HG03196 (cell line): ENCODE data around the gene KCND2.
"Not testable (repeated sequence)": the region's sequence is repeated elsewhere in the genome, so short reads cannot be mapped to it uniquely, and the experiment has no call there.

Experiments
- ATAC-seq: cut with Tn5 transposase; IDR thresholded peaks from one replicate; pipeline ENCODE4 v1.9.1; 2021; ENCODE audit not compliant: unreplicated experiment

KCND2 gene

DNA sequence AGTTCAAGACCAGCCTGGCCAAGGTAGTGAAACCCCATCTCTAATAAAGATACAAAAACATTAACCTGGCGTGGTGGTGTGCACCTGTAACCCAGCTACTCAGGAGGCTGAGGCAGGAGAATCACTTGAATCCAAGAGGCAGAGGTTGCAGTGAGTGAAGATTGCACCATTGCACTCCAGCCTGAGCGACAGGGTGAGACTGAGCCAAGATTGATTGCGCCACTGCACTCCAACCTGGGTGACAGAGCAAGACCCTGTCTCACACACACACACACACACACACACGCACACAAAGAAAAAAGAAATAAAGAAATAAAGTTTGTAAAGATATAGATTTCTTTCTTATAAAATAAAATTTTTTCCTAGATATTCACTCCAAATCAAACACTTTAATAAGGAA lies 305.7 kb downstream of the KCND2 start:
- ATAC-seq = not testable (repeated sequence)

DNA sequence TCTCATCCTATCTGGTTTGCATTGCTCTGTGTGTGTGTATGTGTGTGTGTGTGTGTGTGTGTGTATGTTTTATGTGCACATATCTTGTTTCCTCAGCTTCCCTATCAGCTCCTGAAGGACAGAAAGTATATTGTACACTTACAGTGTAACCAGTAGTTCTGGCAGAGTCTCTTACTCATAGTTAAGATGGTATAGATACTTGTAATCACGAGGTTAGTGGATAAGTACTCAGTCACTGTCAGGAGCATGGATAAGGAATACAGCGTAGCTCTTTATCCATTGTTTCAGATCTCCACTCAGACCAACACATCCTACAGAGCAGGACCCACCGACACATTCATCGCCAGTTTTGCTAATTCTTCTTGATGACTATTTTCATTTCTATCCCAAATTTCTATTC lies 309.9 kb downstream of the KCND2 start:
- ATAC-seq = no peak

DNA sequence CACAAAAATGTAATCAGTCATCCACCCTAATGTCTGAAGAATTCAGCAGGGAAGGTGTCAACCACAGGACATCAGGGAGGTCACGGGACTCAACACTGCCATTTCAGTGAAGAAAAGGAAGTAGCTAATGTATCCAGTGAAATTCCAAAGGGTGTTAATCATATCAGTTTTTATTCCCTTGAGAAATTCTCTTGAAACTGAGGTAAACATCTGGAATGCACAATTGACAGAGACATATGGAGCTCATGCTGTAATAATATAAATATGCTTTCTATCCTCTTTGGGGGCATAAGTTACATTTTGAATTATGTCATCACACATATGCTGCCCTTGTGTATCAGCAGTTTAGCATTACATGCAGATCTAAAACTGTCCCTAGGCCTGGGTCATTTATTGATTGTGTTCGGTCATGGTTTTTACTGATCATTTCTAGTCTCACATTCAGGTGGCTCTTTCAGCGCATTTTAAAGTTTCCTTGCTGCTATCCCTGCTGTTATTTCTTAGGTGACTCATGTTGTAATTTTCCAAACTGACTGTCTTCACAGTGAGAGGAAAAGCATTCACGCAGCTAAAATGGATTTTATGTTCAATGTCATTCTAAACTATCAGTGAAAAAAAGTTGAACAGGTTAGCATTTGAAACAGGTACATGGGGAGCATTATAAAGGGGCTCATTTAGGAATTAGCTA lies 311.1 kb downstream of the KCND2 start:
- ATAC-seq = no peak

DNA sequence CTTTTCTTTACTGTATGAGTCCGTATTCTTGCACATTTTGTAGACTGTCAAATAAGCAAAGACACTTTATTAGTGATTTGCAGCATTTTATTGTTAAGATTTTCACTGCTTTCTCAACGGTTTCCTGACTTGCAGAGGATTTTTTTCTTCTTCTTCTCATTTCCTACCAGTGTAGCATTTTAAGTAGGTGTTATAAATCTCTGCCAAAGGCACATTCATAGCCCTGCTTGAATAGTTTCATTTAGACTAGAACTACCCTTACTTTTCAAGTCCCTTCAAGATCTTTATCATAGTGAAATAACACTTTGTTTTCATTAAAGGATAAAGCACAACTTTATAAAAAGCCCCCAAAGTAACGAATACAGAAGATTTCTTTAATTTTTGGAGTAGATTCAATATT lies 313.6 kb downstream of the KCND2 start:
- no peak for ATAC-seq

DNA sequence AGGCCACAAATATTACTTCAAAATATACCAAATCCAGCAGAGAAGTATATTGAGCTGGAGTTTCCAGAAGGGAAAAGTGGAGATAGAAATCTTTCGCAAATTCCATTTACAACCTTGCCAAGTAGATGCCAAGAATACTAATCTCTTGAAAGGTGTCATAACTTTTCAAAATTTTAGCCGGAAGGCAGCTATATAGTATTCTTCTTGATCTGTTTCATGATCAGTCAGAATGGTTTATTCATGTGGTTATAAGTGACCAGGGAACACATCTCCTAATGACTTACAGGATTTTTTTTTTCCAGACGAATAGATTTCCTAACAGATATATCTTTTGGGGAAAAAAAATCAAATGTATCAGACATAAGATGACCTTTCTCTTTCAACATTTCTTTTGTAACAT lies 314.3 kb downstream of the KCND2 start:
- no peak for ATAC-seq

DNA sequence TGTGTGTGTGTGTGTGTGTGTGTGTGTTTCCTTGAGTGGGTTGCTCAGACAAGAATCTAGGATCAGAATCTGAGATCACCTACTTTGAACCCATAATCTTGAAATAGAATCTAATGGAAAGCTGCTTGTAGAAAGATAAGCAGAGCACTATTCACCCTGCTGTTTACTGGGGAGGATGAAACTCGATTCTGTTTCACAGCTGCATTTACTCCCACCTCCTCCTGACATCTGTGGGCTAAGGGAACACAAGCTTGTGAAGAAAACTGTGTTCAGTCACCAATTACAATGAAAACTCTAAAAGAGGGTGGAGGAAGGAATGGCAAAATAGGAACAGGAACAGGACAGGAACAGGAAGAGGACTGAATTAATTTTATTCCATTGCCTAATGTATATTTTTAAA lies 315.4 kb downstream of the KCND2 start:
- no peak for ATAC-seq

DNA sequence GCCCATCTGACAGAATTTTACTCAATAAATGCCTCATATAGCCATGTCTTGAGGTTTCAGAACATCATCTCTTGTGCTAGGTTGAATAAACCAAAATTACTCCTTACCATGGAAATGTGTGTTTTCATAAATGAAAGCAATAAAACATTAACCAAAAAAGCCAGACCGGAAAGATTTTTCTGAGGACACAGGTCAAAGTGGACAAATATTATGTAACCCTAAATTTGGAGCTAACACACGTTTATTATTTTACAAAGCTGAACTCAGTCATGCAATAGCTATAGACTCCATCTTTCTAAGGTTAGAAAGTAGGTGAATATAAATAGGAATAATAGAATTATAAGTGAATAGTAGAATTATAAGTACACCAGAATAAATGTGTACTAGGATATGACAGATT lies 315.9 kb downstream of the KCND2 start:
- ATAC-seq = no peak

DNA sequence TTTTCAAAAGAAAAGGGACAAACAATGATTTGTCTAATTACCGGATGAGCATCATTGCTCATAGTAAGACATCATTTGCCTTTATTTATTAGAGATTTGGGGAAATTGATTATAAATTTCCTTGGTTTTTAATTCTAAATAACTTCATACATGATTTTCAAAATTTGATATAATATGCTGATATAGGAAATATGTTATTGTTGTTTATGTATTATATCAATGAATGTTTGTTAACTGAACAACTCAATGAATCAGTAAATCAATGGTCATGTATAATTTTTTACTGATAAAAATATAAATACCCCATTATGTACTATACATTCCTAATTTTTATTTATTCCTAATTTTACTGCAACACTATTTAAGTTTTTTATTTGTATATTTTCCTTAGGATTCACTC lies 327.6 kb downstream of the KCND2 start:
- no peak for ATAC-seq

DNA sequence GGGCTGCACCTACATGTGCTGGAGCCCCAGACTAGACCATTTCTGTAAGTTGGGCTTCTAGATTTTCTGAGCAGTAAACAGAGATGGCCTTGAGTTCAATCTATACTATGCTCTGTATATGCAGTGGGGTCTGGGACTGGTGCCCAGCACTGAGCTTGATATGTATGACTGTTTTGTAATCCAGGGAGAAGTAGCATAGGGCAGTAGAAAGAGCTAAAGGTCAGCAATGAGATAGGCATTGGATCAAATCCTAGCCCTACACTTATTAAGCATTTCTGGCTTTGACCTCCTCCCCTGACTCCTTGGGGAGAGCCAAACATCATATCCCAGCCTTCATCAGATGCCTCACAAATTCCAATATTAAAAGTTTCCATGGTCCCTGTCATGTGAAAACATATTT lies 330.4 kb downstream of the KCND2 start:
- ATAC-seq = no peak

DNA sequence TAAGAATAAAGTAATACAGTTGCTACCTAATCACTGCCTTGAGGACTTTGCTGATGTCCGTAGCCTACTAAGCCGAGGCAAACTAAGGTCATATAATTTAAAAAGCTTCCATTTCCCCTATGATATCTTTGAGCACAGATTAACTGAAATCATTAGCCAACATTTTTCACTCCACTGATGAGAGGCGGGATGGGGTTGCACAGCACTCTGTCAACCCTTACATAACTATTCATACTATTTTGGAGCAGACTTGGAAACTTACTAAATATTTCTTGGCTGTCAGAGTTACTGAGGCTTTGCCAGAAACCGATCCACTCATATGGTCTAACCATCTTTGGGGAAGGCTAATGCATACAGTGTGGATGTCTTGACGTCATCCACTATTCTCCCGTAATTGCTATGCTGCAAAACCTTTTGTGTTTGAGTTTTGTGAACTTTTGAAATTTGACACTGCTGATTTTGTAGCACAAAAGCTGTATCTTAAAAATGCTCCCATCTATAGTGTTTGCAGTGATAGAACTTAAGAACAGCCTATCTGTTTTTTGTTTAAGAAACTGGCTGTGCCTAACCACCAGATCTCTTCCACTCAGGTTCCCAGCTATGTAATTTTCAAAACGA lies 336.3 kb downstream of the KCND2 start:
- no peak for ATAC-seq

DNA sequence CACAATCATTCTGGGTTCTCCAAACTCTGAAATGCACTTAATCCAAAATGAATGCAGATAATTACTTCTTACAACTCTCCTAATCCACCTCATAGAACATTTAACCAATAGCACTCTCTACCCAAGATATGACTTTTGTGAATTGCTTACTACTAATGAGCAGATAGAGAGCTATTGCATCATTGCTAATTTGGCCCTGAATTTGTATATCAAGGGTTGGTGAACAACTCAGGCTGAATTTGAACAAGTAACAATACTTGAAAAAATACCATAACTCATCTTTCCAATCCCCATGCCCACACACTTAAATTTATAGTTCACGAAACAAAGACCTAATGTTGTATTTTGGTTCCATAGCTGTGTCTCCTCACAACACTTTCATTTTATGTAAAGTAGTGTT lies 339.0 kb downstream of the KCND2 start:
- no peak for ATAC-seq

DNA sequence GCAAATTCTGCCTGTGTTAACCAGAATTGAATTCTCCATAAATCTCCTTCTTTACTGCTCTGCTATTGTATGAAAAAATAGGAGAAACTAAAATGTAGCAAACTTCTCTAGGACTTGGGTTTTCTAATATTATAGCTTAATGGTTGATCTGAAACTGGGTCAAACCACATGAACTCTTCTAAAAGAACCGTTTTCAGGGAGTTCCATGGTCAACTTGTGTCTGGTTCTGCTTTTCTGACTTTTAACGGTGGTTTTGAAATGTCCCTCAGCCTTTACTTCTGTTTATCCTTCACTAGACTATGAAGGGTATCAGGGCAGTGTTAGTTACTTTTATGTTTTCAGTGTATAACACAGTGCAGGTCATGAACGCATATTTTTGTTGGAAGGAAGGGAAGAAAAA lies 342.7 kb downstream of the KCND2 start:
- no peak for ATAC-seq

DNA sequence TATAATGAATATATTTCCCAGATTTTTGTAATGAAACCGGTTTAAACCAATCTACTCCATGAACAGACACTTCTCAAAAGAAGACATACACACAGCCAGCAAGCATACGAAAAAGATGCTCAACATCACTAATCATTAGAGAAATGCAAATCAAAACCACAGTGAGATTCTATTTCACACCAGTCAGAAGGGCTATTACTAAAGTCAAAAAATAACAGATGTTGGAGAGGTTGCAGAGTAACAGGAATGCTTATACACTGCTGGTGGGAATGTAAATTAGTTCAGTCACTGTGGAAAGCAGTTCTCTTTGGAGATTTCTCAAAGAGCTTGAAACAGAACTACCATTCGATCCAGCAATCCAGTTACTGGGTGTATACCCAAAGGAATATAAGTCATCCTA lies 344.3 kb downstream of the KCND2 start:
- no peak for ATAC-seq

DNA sequence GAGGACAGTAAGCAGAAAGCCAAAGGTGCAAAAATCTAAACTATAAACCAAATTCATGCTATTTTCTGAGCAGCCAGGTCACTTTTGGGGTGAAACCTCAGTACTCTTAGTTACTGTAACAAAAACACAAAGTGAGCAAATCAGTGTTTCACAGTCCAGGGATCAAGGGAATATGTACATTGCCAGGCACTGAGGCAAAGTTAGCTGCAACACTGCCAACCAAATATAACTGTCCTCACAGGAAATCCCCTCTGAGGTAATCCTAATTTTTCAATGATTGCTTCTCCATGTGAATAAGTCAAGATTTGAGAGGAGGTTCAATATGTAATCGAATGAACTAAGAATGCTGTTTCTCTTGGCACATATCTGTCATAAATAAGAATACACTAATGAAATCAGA lies 355.3 kb downstream of the KCND2 start:
- ATAC-seq = no peak

DNA sequence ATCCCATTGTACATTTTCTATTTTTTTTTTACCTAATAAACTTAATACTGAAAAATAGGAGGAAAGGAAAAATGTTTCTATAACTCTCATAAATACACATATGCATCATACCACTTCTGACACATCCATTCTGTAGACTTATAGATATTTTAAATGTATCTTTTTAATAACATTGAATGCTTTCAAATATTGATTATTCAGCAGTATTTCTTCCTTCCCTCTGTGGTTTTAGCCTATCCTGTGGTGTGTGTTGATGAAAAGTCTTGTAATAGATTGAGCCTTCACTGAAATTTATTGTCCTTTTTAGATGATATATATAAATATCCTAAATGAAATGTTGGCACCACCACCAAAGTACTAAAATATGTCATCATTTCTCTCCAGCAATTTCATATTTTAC lies 366.9 kb downstream of the KCND2 start:
- no peak for ATAC-seq

DNA sequence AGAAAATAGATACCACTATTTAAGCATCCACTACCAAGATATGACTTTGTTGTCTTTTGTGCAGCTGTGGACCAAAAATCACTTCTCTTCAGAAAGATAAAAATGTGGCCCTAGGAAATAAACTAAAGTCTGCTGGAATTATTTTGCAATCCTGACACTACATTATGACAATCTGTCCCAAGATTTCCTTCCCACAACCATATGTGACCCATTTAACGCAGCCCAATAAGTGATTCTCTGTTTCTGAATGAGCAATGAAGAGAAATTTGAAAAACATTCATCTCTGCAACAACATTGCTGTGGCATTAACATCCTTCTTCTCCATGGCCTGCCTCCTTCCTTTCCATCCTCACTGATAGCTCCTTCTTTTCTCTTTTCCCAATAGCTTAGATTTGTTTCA lies 373.0 kb downstream of the KCND2 start:
- ATAC-seq = no peak

DNA sequence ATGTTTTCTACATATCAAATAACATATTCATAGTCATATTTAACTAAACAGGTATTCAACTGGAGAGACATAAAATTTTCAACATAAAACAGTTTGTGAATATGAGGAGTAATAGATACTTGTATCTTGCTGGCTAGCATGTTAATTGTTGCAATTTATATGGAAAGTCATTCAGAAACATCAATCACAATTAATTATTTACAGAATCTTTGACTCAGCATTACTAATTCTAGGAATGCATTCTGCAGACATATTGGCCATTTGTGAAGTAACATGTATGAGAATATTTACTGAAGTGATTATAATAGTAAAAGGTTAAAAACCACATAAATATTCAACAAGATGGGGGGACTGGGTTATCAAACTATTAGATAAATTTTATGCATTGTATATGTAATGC lies 381.3 kb downstream of the KCND2 start:
- no peak for ATAC-seq

DNA sequence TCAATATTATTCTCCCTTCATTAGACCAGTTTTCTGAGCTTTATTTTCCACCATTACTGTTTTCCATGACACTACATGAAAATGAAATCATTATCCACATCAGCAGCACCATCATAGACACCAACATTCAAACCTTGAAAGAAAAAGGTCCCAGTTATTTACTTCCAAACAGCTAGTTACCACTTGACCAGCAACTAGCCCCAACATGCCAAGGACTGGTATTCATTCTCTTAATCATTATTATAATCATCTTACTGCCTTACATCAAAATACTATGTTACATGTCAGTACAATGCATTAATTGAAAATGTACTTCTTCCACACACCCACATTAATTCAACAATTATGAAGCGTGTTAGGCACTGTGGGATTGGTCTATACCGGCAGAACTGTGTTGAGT lies 385.5 kb downstream of the KCND2 start:
- ATAC-seq = no peak

DNA sequence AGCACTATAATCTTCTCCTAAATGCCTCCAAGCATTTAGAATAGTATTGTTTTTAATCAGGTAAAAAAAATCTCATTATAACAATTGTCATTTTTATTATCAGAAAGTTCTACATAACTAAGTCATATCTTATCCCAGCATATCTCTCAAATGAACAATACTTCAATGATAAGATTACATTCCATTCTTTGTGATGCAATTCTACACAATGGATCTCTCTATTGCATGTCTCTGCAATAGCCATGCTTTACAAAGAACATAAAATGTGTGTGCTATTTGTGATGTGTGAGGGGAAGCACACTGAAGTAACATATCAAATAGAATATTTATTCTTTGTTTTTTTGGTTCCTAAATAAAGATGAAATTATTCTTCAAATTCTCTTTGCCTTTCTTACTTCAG lies 389.3 kb downstream of the KCND2 start:
- ATAC-seq = no peak

DNA sequence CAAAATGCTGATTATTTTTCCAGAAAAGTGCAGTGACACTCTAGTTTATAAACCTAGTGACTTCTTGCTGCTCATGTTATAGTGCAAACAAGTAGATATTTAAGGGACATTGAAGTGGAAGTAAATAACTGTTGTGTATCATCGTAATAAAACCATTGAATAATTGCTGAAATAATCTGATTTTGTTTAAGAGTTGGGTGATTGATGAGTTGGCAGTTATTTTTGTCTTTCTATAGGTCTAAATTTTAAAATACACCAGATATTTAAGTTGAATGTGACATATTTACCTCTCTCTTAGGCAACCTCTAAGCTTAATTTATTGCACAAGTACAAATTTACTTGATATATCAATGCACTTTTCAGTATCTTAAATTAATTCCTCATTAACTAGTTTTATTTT lies 392.1 kb downstream of the KCND2 start:
- ATAC-seq = no peak

DNA sequence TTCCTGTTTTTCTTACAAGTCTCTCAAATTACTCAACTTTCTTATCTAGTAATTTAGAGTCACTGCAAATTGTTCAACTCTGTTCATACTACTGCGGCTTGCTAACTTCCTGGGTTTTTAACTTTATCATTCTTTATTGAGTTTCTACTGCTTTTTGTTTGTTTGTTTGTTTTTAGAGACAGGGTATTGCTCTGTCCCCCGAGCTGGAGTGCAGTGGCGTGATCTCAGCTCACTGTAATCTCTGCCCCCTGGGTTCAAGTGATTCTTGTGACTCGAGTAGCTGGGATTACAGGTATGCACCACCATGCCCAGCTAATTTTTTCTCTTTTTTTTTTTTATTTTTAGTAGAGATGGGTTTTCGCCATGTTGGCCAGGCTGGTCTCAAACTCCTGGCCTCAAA lies 402.1 kb downstream of the KCND2 start:
- no peak for ATAC-seq

DNA sequence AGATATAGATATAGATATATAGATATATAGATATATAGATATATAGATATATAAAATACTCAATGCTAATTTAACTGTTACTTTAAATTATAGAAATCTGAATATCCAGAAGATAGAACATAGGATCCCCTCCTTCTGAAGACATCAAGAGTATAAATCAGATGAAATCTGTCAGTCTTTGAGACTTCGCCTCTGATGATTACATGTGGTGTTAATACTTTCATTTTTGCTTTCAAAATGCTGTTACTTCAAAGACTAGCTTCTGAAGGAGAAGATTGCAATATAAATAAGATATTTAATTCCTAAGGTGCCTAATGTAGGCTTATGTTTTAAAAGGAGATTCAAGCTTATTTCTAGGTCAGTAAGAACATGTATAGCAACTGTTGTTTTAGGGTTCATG lies 404.6 kb downstream of the KCND2 start:
- no peak for ATAC-seq

DNA sequence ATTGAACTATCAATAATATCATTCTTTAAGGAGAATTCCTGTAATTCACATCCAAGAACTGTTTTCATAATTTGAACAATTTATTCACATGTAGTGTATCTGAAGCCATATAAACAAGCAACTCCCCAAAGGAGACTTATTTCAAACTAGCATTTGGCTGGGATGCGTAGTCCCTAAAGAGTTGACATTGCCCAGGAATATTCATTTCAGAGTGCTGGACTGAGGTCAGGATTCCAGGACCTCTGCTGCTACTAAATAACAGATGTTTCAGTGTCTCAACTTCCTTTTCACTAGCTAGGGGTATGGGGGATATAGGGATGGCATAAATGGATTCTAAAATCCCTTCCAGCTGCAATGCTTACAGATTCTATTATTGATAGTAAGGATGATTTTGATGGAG lies 408.0 kb downstream of the KCND2 start:
- no peak for ATAC-seq
